IMR-90 (cell line): ENCODE measurements around the gene ALAS2.

Experiments used
- CTCF ChIP-seq: conservative IDR thresholded peaks from 2 replicates; pipeline ENCODE4 v1.5.1; 2012; ENCODE audit warnings: mild to moderate bottlenecking, low read depth, low read length, improper control_type of control experiment
- MXI1 ChIP-seq: IDR thresholded peaks from 2 replicates; pipeline ENCODE4 v1.6.1; 2012; ENCODE audit warnings: low read depth, mild to moderate bottlenecking, low read length, moderate library complexity, borderline replicate concordance
- POLR2A ChIP-seq: IDR thresholded peaks from 2 replicates; pipeline ENCODE4 v1.6.1; 2012; ENCODE audit warnings: mild to moderate bottlenecking, low read depth, low read length
- RAD21 ChIP-seq: IDR thresholded peaks from 2 replicates; pipeline ENCODE4 v1.6.1; 2012; ENCODE audit warnings: low read length, improper control_type of control experiment
- TF ChIP-seq, protein P1 (sequence below): fragments of 150-350 bp; IDR thresholded peaks from 2 replicates; pipeline ENCODE4 v1.6.1; 2017; ENCODE audit warnings: mild to moderate bottlenecking, antibody characterized with exemption, low read length, low read depth

DNA sequence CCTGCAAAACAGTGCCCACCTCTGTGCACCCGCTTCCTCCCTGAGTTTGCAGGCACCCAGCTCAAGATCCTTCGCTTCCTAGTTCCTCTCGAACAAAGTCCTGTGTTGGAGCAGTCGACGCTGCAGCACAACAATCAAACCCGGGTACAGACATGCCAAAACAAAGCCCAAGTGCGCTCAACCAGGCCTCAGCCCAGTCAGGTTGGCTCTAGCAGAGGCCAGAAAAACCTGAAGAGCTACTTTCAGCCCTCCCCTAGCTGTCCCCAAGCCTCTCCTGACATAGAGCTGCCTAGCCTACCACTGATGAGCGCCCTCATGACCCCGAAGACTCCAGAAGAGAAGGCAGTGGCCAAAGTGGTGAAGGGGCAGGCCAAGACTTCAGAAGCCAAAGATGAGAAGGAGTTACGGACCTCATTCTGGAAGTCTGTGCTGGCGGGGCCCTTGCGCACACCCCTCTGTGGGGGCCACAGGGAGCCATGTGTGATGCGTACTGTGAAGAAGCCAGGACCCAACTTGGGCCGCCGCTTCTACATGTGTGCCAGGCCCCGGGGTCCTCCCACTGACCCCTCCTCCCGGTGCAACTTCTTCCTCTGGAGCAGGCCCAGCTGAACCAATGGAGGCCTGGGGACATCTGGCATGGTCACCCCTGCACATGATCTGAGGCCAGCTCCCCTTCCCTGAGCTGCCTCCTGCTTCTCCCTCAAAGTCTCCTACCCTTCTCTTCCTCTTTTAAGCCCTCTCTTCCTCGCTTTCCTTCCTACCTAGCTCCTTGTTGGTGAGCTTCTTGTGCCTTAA is 23.8 kb downstream of the ALAS2 start:
- TF ChIP-seq POLR2A (no peak), CTCF (no peak), RAD21 (no peak), MXI1 (no peak)
- TF ChIP-seq, protein P1, sequence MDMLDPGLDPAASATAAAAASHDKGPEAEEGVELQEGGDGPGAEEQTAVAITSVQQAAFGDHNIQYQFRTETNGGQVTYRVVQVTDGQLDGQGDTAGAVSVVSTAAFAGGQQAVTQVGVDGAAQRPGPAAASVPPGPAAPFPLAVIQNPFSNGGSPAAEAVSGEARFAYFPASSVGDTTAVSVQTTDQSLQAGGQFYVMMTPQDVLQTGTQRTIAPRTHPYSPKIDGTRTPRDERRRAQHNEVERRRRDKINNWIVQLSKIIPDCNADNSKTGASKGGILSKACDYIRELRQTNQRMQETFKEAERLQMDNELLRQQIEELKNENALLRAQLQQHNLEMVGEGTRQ = no peak
